ENCODE measurements around the gene PRR18. TPM values are rescaled to one million over a fixed set of nuclear protein-coding genes. Genes with fewer than 3 reads are reported as not detected.

PRR18 gene
- total and polyA plus RNA-seq, 2 of the 13 experiments (the other 11 are each of a cell fraction or from before 2014, with no cell fraction given) = 0.04 TPM

GRCh38 chr6:166266336-166266735 is 41.9 kb downstream of the PRR18 start (continued):
- no peak for TF ChIP-seq TRIM22 (IDR thresholded peaks at IDR 0.05)
- TF ChIP-seq JUND (CRISPR knock-in tag; IDR thresholded peaks at IDR 0.05) = no peak
- TF ChIP-seq HOMEZ (CRISPR knock-in tag; IDR thresholded peaks at IDR 0.05; ENCODE audit: low read depth) = no peak
- no peak for TF ChIP-seq MED13 (CRISPR knock-in tag; IDR thresholded peaks at IDR 0.05)
- no peak for TF ChIP-seq SIX4 (CRISPR knock-in tag; IDR thresholded peaks at IDR 0.05)

GRCh38 chr6:166262743-166263515 is 45.3 kb downstream of the PRR18 start:
- DNase-seq (ENCODE audit: low spot score) (no peak), ATAC-seq (peak; percentile 53), FAIRE-seq (no peak)
- no peak overlapping the region for H2AFZ ChIP-seq (ENCODE audit: low read length)
- H3K9me3 ChIP-seq (ENCODE audit: low read length) = no peaks in the 10 kb centered on the region
- CTCF ChIA-PET (ENCODE audit: low intra/inter-chr PET ratio, low total read pairs) = no interaction called here
- intact Hi-C loops (cut with micrococcal nuclease; ENCODE audit: unreplicated experiment) = no loop called here
- no peaks in the 10 kb centered on the region for H3K79me2 ChIP-seq (ENCODE audit: insufficient read depth, low read length)
- WGBS (ENCODE audit: low lambda C conversion rate) = 52% methylated on average over 9 of the region's 17 CpGs
- no peaks in the 10 kb centered on the region for H3K36me3 ChIP-seq (replicated peaks in 1 of 2; ENCODE audit: control insufficient read depth in 1 of 2, insufficient read depth in 2 of 2, low read length in 2 of 2)
- H3K4me1 ChIP-seq (ENCODE audit: insufficient read depth, low read length) = no peaks in the 10 kb centered on the region
- BruUV-seq (replicated peaks) = no TSS peak
- H4K20me1 ChIP-seq (ENCODE audit: insufficient read depth, low read length) = no peaks in the 10 kb centered on the region
- H3K4me2 ChIP-seq (ENCODE audit: low read depth, low read length) = no peak overlapping the region
- H3K9ac ChIP-seq (ENCODE audit: insufficient read depth, low read depth, low read length) = no peak overlapping the region
- no peak for TF ChIP-seq RFX5 (IDR thresholded peaks at IDR 0.05; ENCODE audit: low read depth, low read length)
- peak; percentile 82 for TF ChIP-seq CEBPB (IDR thresholded peaks at IDR 0.05; ENCODE audit: borderline replicate concordance, low read depth, low read length)
- TF ChIP-seq ZBTB33 (CRISPR knock-in tag; IDR thresholded peaks at IDR 0.05) = peak; percentile 45; the same call in 1 of the 2 replicates
- no peak for TF ChIP-seq MAF1 (CRISPR knock-in tag; IDR thresholded peaks at IDR 0.05; ENCODE audit: borderline replicate concordance)
- peak; percentile 16; the same call in 1 of the 2 replicates for TF ChIP-seq CTCF (CRISPR knock-in tag; IDR thresholded peaks at IDR 0.05)
- POLR2A ChIA-PET = no interaction called here
- no peak overlapping the region for H3K4me3 ChIP-seq (replicated peaks in 1 of 3; ENCODE audit: insufficient read depth in 1 of 3, low read depth in 2 of 3, low read length in 3 of 3)
- in situ Hi-C loops (cut with HindIII; ENCODE audit: extremely low pct_ligation_motif_present, low pct_unique_long_range_greater_than_20kb) = no loop called here
- H3K27me3 ChIP-seq (ENCODE audit: control insufficient read depth in 1 of 2, insufficient read depth in 2 of 2, low read length in 2 of 2) = peaks cover 0 to 43% of the 10 kb centered on the region in 2 experiments; a peak in 2 of 5 replicates
- no peak overlapping the region for H3K27ac ChIP-seq (ENCODE audit: extremely low read length, insufficient read depth, low read length)

Measured in HepG2 (cell line).